ENCODE data around the gene ALDH8A1. TPM values are rescaled to one million over a fixed set of nuclear protein-coding genes. Genes with fewer than 3 reads are reported as not detected.

ALDH8A1 gene
- total RNA-seq, 2 donors from 2014 or later = 0.53 to 0.64 TPM

GRCh38 chr6:134943522-134944111, 6.3 kb downstream of the ALDH8A1 start:
- no peaks in the 10 kb centered on the region for H3K4me1 ChIP-seq
- TF ChIP-seq, protein P1, sequence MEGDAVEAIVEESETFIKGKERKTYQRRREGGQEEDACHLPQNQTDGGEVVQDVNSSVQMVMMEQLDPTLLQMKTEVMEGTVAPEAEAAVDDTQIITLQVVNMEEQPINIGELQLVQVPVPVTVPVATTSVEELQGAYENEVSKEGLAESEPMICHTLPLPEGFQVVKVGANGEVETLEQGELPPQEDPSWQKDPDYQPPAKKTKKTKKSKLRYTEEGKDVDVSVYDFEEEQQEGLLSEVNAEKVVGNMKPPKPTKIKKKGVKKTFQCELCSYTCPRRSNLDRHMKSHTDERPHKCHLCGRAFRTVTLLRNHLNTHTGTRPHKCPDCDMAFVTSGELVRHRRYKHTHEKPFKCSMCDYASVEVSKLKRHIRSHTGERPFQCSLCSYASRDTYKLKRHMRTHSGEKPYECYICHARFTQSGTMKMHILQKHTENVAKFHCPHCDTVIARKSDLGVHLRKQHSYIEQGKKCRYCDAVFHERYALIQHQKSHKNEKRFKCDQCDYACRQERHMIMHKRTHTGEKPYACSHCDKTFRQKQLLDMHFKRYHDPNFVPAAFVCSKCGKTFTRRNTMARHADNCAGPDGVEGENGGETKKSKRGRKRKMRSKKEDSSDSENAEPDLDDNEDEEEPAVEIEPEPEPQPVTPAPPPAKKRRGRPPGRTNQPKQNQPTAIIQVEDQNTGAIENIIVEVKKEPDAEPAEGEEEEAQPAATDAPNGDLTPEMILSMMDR (IDR thresholded peaks at IDR 0.05) = no peak
- H3K4me3 ChIP-seq = no peak overlapping the region
- no peaks in the 10 kb centered on the region for H3K27me3 ChIP-seq
- no peaks in the 10 kb centered on the region for H3K9me3 ChIP-seq
- intact Hi-C loops (cut with DNase I) = loop anchor here (5.0 kb wide), 2 partner anchors 786 to 831 kb away; no protein-coding TSS in a partner anchor
- H3K9ac ChIP-seq (ENCODE audit: low read depth in 2 of 2, low read length in 2 of 2) = no peak overlapping the region
- H3K27ac ChIP-seq = no peak overlapping the region
- DNase-seq = no peak
- no peaks in the 10 kb centered on the region for H3K36me3 ChIP-seq

DNA sequence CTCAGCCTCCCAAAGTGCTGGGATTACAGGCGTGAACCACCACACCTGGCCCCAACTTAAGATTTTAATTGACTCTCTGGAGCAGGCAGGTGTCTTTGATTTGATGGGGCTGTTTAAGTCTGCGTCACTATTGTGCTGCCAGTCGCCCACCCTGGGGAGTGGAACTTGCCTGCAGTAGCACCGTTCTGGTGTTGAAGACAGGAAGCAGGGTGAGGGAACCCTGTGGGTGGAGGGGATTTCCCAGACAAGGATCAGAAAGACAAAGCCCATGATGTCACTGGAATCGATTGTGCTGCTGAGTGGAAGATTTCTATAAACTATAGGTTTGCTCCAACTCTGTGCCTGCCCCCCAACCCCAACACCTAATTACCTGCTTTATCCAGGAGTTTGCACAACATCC, 11.0 kb downstream of the ALDH8A1 start:
- Histone ChIP-seq H3K9me3 (no peaks in the 10 kb centered on the region), H3K27ac (no peak overlapping the region), H3K9ac (ENCODE audit: low read depth in 2 of 2, low read length in 2 of 2) (no peak overlapping the region), H3K27me3 (no peaks in the 10 kb centered on the region), H3K36me3 (no peaks in the 10 kb centered on the region), H3K4me3 (no peak overlapping the region), H3K4me1 (no peaks in the 10 kb centered on the region)
- intact Hi-C loops (cut with DNase I) = no loop called here
- TF ChIP-seq, protein P1 (IDR thresholded peaks at IDR 0.05) = no peak
- DNase-seq = no peak

DNA sequence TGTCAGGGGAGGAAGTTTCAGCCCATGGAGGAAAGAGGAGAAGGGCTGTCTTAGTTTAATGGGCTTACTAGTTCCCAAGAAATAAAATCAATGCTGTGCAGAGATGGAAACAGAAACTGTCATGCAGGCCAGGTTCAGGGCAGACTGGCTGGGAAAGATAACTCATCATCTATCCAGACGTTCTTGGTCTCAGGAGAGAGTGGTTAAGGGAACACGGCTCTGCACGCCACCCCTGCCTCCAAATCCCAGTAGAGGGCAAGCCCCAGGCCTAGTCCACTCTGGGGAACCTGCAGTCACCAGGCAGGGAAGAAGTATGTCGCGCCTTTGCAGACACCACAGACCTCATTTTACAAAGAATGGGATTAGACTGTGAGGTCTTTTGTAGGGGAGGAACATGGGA, 12.5 kb downstream of the ALDH8A1 start:
- Histone ChIP-seq H3K27ac (no peak overlapping the region), H3K4me1 (no peaks in the 10 kb centered on the region), H3K36me3 (no peaks in the 10 kb centered on the region), H3K27me3 (no peaks in the 10 kb centered on the region), H3K9me3 (no peaks in the 10 kb centered on the region), H3K9ac (ENCODE audit: low read depth in 2 of 2, low read length in 2 of 2) (no peak overlapping the region), H3K4me3 (no peak overlapping the region)
- intact Hi-C loops (cut with DNase I) = no loop called here
- TF ChIP-seq, protein P1 (IDR thresholded peaks at IDR 0.05) = no peak
- no peak for DNase-seq

DNA sequence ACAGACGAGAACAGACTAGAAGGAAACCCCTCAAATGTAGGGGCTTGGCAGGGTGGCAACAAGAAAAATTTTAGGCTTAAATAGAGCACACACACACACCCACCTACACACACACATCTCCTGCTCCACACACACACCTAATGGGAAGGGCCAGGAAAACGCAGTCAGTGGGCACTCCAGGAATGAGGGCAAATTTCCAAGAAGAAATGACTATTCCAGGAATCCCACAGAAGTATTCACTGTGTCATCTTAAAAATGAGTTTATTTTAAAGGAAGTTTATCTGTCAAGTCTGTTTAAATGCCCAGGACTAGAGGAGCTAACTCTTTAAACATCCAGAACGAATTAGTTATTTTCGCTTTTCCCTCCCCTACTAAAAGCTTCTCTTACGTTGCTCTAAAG, 13.0 kb downstream of the ALDH8A1 start:
- no peak overlapping the region for H3K27ac ChIP-seq
- no peaks in the 10 kb centered on the region for H3K36me3 ChIP-seq
- intact Hi-C loops (cut with DNase I) = no loop called here
- DNase-seq = no peak
- H3K9ac ChIP-seq (ENCODE audit: low read depth in 2 of 2, low read length in 2 of 2) = no peak overlapping the region
- no peaks in the 10 kb centered on the region for H3K4me1 ChIP-seq
- no peaks in the 10 kb centered on the region for H3K9me3 ChIP-seq
- H3K27me3 ChIP-seq = no peaks in the 10 kb centered on the region
- TF ChIP-seq, protein P1 (IDR thresholded peaks at IDR 0.05) = no peak
- H3K4me3 ChIP-seq = no peak overlapping the region

- Histone ChIP-seq H3K4me3 (no peak overlapping the region), H3K36me3 (no peaks in the 10 kb centered on the region), H3K9ac (ENCODE audit: low read depth in 2 of 2, low read length in 2 of 2) (no peak overlapping the region), H3K4me1 (no peaks in the 10 kb centered on the region), H3K27me3 (no peaks in the 10 kb centered on the region), H3K27ac (no peak overlapping the region), H3K9me3 (no peaks in the 10 kb centered on the region)
- intact Hi-C loops (cut with DNase I) = no loop called here
- DNase-seq = no peak
- TF ChIP-seq, protein P1 (IDR thresholded peaks at IDR 0.05) = no peak
Measured at GRCh38 chr6:134936476-134936875, 13.4 kb downstream of the ALDH8A1 start.

Measured in colonic mucosa (tissue), 4 donors.